Endothelial cell (in vitro differentiated cells): Measurements from ENCODE around the gene NUBPL. TPM values are rescaled to one million over a fixed set of nuclear protein-coding genes. Genes with fewer than 3 reads are reported as not detected.
"Not testable (repeated sequence)": the region's sequence is repeated elsewhere in the genome, so short reads cannot be mapped to it uniquely, and the experiment has no call there.

Experiments
- DNase-seq: peaks from one replicate; pipeline ENCODE4 v3.0.0; 2021; ENCODE audit warnings: low spot score
- H3K27ac Mint-ChIP-seq: one replicate; pipeline ENCODE4 v1.8.0; 2021; ENCODE audit warnings: mixed read lengths, inconsistent platforms; ENCODE audit not compliant: unreplicated experiment
- H3K27me3 Mint-ChIP-seq: one replicate; pipeline ENCODE4 v1.8.0; 2021; ENCODE audit warnings: mild to moderate bottlenecking, moderate library complexity, mixed read lengths, inconsistent platforms; ENCODE audit not compliant: unreplicated experiment
- H3K36me3 Mint-ChIP-seq: one replicate; pipeline ENCODE4 v1.8.0; 2021; ENCODE audit warnings: mild to moderate bottlenecking, low read depth, mixed read lengths, inconsistent platforms; ENCODE audit not compliant: unreplicated experiment
- H3K4me1 Mint-ChIP-seq: one replicate; pipeline ENCODE4 v1.8.0; 2021; ENCODE audit warnings: mild to moderate bottlenecking, mixed read lengths, inconsistent platforms; ENCODE audit not compliant: unreplicated experiment
- H3K4me3 Mint-ChIP-seq: one replicate; pipeline ENCODE4 v1.8.0; 2021; ENCODE audit warnings: mild to moderate bottlenecking, mixed read lengths, inconsistent platforms; ENCODE audit not compliant: unreplicated experiment
- H3K9me3 Mint-ChIP-seq: one replicate; pipeline ENCODE4 v1.8.0; 2021; ENCODE audit warnings: mixed read lengths, inconsistent platforms; ENCODE audit not compliant: unreplicated experiment
- total RNA-seq: library from RNA; stranded (reverse); fragmentation: NEBNext Ultra II Directional; extraction: Animal tissue kit (Norgen Biotek cat#: 25700); gene quantifications from one replicate; pipeline ENCODE4 v1.2.1, GENCODE V29; 2021; ENCODE audit not compliant: unreplicated experiment
- TF ChIP-seq, protein P1 (sequence below): fragments of 200-600 bp; sonication (generic); IDR thresholded peaks from one replicate; pipeline ENCODE4 v1.5.0; 2021; ENCODE audit warnings: antibody characterized with exemption; ENCODE audit not compliant: unreplicated experiment

Gene NUBPL
- total RNA-seq, 1 donor from 2014 or later: 11.3 TPM

DNA sequence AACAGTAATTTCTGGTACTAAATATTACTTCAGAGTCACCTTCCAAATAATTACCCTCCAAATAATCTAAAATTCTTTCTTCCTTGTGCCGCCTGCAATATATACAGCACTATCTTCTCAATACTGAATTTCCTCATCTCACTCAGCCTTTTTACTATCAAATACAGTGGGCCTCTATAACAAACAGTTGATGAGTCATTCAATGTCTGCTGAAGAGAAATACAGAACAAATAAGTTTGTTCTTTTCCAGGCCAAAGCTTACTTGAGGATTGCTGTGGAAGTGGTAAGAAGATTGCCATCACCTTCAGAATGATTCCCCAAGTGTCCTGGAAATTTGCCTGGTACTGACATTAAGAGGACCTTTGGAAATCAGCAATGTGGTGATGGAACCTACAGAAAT is 297.7 kb downstream of the NUBPL start:
- no peak for DNase-seq
- H3K9me3 Mint-ChIP-seq: no peaks in the 10 kb centered on the region
- peaks cover 7% of the 10 kb centered on the region for H3K36me3 Mint-ChIP-seq
- no peaks in the 10 kb centered on the region for H3K4me1 Mint-ChIP-seq
- no peak overlapping the region for H3K4me3 Mint-ChIP-seq
- H3K27ac Mint-ChIP-seq: no peak overlapping the region
- TF ChIP-seq, protein P1, sequence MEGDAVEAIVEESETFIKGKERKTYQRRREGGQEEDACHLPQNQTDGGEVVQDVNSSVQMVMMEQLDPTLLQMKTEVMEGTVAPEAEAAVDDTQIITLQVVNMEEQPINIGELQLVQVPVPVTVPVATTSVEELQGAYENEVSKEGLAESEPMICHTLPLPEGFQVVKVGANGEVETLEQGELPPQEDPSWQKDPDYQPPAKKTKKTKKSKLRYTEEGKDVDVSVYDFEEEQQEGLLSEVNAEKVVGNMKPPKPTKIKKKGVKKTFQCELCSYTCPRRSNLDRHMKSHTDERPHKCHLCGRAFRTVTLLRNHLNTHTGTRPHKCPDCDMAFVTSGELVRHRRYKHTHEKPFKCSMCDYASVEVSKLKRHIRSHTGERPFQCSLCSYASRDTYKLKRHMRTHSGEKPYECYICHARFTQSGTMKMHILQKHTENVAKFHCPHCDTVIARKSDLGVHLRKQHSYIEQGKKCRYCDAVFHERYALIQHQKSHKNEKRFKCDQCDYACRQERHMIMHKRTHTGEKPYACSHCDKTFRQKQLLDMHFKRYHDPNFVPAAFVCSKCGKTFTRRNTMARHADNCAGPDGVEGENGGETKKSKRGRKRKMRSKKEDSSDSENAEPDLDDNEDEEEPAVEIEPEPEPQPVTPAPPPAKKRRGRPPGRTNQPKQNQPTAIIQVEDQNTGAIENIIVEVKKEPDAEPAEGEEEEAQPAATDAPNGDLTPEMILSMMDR: no peak
- H3K27me3 Mint-ChIP-seq: no peaks in the 10 kb centered on the region

DNA sequence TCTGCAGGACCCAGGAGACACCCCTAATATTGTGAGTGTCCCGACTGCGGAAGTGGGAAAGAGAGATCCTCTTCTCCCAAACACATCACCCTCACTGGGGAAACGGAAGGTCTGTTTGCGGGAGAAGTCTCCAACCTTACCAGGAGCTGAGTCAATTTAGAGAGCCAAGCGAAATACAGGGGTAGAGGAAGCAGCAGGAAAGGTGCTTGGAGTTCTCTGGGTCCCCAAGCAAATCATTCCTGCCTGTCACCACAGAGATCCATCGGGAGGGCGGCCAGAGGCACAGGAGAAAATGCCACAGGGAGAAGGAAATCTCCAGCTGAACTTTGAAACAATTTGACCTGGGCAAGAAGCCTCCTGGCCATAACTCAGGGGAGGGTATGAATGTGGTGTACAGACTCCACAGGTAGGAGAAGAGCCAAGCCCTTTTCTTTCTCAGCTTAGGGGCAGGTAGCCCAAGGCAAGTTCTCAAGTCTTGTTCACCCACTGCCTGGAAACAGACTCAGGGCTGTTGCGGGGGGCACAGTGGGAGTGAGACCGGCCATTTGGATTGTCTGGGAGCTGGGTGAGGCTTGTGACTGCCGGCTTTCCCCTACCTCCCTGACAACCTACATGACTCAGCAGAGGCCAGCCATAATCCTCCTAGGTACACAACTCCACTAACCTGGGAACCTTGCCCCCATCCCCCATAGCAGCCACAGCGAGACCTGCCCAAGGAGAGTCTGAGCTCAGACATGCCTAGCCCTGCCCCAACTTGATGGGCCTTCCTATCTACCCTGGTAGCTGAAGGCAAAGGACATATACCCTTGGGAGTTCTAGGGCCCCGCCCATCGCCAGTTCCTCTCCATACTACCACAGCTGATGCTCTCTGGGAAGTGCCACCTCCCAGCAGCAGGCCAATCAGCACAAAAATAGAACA is 304.0 kb downstream of the NUBPL start:
- Mint-ChIP-seq H3K36me3 (peaks cover 6% of the 10 kb centered on the region), H3K27ac (no peak overlapping the region), H3K4me3 (no peak overlapping the region), H3K27me3 (peaks cover 1% of the 10 kb centered on the region), H3K4me1 (no peaks in the 10 kb centered on the region), H3K9me3 (peaks cover 6% of the 10 kb centered on the region)
- DNase-seq: no peak
- TF ChIP-seq, protein P1: no peak

DNA sequence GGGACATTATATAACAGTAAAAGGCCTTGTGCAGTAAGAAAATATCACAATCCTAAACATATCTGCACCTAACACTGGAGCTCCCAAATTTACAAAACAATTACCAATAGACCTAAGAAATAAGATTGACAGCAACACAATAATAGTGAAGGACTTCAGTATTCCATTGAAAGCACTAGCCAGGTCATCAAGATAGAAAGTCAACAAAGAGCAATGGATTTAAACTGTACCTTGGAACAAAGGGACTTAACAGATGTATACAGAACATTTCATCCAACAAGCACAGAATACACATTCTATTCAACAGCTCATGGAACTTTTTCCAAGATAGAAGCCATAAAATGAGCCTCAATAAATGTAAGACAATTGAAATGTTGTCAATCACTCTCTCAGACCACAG is 306.4 kb downstream of the NUBPL start:
- no peak overlapping the region for H3K27ac Mint-ChIP-seq
- no peaks in the 10 kb centered on the region for H3K4me1 Mint-ChIP-seq
- peaks cover 6% of the 10 kb centered on the region for H3K9me3 Mint-ChIP-seq
- peaks cover 6% of the 10 kb centered on the region for H3K36me3 Mint-ChIP-seq
- peaks cover 1% of the 10 kb centered on the region for H3K27me3 Mint-ChIP-seq
- DNase-seq: no peak
- no peak overlapping the region for H3K4me3 Mint-ChIP-seq
- TF ChIP-seq, protein P1: no peak

DNA sequence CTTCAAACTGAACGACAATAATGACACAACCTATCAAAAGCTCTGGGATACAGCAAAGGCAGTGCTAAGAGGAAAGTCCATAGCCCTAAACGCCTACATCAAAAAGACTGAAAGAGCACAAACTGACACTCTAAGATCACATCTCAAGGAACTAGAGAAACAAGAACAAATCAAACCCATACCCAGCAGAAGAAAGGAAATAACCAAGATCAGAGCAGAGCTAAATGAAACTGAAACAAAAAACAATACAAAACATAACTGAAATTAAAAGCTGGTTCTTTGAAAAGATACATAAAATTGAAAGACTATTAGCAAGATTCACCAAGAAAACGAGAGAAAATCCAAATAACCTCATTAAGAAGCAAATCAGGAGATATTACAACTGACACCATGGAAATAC is 306.9 kb downstream of the NUBPL start:
- H3K4me1 Mint-ChIP-seq, DNase-seq, H3K4me3 Mint-ChIP-seq, H3K27me3 Mint-ChIP-seq, H3K27ac Mint-ChIP-seq, H3K9me3 Mint-ChIP-seq, H3K36me3 Mint-ChIP-seq: not testable (repeated sequence)

DNA sequence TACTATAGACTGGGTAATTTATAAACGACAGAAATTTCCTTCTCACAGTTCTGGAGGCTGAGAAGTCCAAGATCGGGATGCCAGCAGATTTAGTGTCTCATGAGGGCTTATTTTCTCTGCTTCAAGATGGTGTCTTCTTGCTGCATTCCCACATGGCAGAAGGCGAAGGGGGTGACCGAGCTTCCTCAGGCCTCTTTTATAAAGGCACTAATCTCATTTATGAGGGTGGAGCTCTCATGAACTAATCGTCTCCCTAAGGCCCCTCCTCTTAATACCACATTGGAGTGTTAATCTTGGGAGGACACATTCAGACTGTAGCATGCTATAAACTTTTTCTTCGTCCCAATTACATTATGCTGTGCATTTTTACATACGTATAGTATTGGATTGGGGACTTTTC is 315.5 kb downstream of the NUBPL start:
- TF ChIP-seq, protein P1: no peak
- H3K36me3 Mint-ChIP-seq: peaks cover 4% of the 10 kb centered on the region
- H3K4me3 Mint-ChIP-seq: no peak overlapping the region
- H3K27ac Mint-ChIP-seq: peak overlapping the region; percentile 94
- H3K27me3 Mint-ChIP-seq: peaks cover 1% of the 10 kb centered on the region
- H3K9me3 Mint-ChIP-seq: no peaks in the 10 kb centered on the region
- DNase-seq: no peak
- H3K4me1 Mint-ChIP-seq: peaks cover 35% of the 10 kb centered on the region
